Stimulated activated CD8-positive, alpha-beta memory T cell treated with anti-CD3 and anti-CD28 coated beads, Interleukin-15, amount 100 ng/mL, for 48 hours (primary cell): Measurements from ENCODE around the gene HYAL2.

Source experiments
- DNase-seq, 2 donors: peaks; one replicate each; pipeline ENCODE4 v3.0.0-alpha.2; 2020; ENCODE audit warnings: low read depth in 2 of 2

Gene HYAL2

DNA sequence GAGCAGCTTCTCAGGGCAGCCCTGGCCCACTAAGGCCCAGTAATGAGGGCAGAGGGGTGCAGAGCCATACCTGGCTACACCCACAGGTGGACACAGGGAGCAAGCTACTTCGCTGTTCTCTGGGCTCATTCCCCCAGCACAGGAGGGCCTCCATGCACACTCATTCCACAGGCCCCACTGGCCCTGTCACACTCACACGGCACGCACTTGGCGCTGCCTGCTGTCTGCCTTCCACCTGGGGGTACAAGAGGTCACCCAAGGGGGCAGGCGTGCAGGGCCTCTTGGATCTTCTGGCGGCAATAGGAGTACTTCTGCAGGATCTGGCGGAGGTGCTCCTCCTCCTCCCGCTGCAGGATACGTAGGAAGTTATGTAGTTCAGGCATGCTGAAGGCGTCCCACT, 7.8 kb upstream of the HYAL2 start:
- no peak for DNase-seq

DNA sequence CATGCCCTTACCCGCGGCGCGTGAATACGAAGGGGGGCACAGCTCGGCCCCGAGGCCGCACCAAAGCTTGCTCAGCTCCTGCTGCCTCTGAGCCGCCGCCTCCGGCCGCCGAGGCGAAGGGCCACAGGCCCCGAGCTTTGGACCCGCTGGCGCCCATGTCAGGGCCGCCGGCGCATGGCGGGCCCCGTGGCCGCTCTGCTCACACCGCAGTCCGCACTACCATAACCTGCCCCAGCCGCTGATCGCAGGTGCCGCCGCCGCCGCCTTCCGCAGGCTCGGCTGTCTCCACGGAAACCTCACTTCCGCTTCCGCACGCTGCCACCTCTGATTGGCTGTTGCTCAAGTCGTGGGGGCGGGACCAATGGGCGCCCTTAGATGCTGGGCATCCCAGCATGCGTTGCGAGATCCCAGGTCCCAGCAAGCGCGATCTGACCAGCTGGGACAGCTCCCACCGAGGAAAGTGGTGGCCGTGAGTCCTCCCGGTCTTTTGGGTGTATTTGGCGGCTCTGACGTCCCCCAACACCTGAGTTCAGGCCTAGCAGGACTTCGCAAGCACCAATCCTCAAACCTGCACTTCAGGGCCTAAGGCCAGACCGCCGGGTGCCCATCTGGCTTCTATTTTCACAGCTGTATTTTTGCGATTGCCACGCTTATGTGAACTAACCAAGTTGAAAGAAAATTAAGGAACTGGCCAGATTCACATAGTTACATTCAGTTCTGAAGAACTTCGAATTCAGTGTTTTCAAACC, 5.6 kb upstream of the HYAL2 start, which contains the start of gene TUSC2:
Gene TUSC2, minus strand, starts transcription at position 281 of the 749 bp plus-strand sequence. Its CDS starts 124 bp downstream, at position 157.
- DNase-seq, result peak; percentile 92

DNA sequence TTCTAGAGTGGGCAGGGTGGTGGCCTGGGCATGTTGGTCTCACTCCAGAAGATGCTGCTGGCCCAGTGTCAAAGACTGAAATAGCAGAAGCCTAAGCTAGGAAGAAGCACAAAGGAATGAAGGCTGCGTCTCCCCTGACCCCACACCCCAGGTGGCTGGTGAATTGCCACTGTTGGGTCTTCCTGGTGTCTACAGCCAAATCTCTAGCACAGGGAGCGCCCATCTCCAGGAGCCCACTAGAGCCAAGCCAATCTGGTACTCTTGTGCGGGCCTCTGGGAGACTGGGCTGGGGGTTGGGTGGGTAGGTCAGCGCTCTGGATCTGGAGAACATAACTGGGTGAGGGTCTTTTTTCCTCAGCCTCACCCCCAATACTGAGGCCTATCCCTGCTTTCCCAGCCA, 4.6 kb upstream of the HYAL2 start:
- no peak for DNase-seq

DNA sequence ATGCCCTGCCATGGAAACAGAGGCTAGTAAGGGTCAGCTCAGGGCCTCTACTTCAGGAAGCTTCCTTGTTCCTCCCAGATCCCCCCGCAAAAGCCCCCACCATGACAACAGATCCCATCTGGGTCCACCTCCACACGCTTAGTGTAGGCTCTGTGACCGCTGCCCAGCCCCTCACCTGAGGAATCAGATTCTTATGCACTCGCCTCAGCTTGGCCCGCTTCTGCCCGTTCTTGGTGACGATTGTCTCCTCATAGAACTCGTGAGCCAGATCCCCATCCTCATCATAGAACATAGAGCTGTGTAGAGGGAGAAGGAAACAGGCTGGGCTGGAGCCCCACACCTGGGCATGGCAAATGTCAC, 3.6 kb upstream of the HYAL2 start:
- DNase-seq, result no peak

DNA sequence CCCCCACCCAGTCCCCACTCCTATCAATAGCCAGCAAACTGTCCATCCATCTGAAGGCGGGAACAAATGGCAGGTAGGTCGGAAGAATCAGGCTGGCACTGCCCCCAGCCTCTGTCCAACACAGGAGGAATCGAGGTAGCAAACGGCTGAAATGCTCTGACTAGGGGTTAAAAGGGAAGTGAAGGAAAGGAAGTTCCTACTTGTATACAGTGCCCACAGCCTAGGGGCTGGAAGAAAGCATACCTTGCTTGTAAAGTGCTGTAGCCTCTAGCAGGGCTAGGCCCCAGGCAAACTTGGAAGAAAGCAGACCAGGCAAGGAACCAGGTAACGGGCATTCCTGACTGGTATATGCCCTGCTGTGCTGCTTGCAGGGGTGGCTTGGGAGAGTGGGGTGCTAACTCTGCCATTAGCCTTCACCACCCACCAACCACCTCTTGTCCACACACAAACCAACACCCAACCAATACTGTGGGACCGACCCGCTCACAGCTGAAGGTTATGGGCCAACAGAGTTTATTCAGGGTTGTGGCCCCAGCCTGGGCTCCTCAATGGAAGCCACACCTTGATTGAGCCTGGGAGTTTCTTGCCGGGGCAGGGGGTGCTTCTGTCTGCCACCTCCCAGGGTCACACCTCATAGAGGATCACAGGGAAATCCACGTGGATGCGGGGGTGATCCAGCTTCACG, 3.1 kb upstream of the HYAL2 start:
- DNase-seq, result no peak

DNA sequence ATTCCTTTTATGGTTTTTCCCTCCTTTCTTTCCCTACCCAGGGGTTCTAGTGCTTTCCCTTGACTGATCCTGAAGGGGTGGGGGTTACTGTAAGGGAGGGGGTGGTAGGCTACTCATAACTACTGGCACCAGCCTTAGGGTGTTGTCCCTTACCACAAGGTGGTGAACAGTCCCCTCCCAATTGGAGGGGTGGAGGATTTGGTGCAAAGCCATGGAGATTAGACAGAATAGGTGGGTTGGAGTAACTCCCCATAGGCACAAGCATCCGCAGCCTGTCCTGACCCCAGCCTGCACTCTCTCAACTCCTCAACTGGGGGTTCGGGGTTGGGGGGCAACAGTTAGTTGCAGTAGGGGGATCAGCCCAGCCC, 2.6 kb upstream of the HYAL2 start:
- DNase-seq, result no peak

DNA sequence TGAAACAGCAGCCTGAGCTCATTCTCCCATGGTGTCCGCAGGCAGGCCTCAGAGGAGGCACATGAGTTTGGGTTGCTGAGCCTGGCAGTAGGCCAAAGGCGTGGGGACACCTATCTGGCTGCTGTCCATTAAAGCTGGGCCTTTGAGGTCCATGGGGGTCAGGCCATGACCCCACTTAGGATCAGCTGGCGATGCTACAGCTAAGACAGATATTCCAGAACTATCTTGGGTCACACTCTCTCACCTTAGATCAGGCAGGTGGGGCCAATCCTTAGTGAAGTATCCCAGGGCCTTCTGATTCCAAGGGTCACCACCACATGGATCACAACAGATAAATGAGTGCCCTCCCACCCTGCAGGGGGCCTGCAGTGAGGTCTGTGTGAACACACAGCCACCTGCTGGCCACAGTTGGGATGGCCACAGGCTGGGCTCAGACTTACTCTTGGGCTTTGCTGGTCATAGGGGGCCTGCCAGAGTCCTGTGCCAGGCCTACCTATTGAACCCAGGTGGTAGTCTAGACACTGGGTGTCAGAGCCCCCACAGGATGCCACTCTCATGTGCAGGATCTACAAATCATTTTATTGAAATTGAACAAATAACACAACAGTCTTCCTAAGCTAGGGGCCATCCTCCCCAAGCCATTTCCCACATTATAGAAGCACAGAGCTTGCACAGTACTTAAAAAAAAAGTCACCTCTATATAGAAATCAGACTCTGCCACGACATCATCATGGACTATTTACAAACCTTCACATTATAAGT, 2.0 kb upstream of the HYAL2 start:
- DNase-seq, result peak; percentile 47 to 53

DNA sequence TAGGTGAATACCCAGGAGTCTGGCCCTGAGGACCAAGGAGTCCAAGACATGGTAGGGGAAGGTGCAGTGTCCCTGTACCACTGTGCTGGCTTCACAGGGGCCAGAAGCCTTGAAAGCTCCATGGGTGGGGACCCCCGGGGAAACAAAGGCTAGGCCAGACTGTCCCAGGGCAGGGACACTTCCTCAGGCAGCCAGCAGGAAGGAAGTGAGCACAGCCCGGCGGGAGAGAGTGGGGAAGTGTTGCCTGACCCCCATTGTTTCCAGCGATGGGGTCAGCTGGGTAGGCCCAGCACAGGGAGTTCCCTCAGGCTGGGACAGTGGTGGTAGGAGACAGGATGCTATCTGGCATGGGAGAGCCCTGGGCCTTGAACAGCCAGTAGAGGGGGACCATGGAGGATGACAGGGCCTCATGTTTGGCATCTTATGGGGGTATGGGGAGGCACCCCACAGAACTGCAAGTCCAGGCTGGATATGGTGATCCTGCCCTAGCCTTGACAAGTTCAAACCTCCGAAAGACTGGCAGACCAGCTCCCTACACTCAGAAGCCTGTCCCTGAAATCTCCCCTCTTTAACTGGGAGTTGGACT, 1.2 kb upstream of the HYAL2 start:
- DNase-seq, result no peak

DNA sequence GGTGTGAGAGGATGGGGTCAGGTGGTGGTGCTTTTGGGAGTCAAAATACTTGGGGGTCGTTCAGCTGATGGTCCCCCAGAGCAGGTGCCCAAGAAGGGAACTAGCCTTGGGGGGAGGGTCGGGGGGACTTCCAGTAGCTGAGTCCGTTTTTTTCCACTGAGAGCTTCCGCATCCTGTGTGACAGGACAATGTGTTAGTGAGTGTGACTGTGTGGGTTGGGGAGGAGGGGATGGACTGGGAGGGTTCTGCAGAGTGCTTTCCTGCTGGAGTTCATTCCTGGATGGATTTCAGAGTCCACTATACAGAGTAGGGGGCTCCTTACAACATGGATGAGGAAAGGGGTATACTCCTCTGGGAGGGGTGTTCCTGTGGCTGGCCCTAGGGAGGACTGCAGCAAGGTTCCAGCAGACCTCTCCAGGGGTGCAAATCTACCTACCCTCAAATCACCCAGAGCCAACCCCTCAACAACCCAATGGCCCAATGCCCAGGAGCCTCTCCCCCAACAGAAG, 601 bp upstream of the HYAL2 start:
- no peak for DNase-seq

DNA sequence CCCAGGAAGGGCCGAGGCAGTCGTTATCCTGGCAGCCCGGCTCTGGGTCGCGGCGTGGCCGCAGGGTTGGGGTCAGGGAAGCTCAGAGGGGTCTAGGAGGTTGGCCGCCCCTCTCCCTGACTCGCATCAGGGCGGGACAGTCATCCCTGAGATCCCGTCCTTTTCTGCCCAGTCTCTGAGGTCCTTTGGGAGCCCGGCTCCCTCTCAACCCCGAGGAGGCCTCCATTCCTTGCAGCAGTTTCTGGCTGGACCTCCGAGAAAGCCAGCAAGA, 495 bp downstream of the HYAL2 start:
- no peak for DNase-seq

DNA sequence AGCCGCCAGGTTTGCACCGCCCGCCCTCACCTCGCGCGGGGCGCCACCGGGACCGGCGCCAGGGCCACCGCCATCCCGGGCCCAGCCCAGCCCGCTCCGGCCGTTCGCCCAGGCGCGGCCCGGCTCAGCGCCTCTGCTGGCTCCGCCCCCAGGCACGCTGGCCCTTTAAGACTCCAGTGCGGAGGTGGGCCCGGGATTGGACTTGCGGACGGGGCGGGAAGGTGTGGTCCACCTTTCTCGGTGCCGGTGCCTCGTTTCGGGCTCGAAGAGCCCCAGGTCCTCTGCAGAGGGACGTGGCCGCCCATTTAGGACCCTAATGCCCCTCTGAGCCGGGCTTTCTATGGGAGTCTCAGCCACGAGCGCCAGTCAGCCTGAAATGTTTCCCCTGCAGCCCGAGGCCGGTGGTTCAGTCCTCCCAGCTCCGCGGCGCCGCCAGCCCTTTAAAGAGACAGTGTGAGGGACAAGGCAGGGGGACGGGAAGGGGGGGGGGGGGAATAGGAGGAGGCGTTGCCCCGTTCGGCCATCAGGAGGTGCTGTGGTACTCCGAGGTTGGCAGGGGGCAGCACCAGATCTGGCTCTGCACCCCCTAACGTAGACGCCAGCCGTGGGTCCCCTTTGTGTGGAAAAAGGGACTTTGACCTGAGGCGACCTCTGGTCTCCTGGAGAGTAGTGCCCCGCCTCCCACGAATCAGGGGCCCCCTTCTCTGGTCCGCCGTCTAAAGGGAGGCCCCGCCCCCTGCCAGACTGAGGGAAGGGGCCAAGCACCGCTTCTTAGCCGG, 1.0 kb downstream of the HYAL2 start:
- DNase-seq, result peak; percentile 73

DNA sequence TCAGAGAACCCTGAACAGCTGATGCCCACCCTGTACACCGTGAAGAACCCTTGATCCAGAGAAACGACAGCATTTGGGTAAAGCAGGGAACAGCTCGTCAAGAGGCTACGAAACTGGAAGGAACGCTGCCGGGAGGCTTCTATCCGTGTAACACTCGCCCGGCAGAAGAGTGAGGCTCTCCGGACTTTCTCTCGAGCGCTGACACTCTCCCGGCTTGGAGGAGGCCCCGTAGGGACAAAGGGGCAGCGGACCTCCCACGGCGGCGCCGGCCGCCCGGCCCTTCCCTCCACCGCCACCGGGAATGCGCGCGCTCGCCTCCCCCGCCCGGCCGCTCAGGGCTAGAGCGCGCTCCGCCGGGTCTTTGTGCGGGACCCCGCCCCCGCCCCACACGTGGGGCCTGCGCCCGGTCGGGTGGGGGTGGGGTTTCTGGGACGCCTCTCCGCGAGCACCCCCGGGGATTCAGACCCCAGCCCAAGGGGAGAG, 1.7 kb downstream of the HYAL2 start:
- peak; percentile 44 to 45 for DNase-seq

DNA sequence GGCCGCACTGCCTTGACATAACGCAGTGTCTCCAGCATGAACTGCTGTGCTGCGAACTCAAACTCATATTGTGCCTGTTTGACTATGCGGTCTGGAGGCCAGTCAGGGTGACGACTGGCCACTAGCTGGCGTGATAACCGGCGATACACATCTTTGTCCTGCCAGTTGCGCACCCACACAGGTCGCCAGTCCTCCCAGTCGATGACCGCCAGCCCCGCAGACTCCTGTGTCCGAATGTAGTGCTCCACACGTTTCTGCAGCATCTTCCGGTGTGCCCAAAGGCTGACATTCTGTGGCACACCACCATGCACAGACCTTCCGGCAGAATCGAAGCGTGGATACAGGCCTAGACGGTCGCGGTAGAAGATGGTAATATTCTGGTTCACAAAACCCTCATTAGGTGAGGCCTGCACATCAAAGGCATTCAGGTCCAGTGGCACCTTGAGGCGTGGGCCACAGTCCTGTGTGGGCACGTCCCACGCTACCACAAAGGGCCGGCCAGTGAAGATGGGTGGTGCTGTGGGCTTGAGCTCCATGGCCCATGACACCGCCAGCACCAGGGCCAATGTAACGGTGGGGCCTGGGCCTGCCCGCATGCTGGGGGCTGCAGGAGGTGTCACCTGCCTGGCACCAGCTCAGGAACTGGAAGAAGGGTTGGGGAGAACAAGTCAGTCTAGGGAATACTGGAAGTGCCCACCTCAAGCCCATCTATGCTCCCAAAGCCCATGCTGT, 2.5 kb downstream of the HYAL2 start:
- no peak for DNase-seq

DNA sequence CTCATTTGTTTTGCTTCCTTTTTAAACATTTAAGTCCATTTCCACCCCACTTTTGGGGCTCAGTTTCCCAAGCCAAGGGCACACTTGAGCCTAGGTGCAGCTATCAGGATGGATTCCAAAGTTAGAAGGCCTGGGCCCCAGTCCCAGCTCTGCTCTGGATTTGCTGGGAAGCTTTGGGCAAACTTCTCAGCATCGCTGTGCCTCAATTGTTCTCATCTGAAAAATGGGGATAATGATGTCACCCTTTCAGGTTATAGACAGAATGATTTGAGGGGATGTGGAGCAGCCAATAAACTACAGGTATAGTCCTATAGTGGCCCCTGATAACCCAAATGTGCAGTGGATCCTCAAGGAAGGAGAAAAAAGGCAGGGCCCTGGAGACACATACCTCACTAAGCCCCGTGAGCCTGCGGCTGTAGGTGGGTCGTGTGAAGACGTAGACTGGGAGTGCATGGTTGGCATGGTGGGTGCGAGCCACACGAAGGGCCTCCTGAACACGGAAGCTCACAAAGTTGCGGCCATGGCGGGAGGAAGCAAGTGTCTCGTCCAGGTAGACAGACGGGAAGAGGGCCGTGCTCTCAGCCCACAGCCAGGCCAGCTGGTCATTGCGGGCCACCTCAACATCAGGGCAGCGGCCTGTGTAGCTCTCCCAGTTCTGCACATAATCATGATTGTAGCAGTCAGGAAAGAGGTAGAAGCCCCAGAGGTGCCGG, 3.2 kb downstream of the HYAL2 start:
- DNase-seq, result no peak

DNA sequence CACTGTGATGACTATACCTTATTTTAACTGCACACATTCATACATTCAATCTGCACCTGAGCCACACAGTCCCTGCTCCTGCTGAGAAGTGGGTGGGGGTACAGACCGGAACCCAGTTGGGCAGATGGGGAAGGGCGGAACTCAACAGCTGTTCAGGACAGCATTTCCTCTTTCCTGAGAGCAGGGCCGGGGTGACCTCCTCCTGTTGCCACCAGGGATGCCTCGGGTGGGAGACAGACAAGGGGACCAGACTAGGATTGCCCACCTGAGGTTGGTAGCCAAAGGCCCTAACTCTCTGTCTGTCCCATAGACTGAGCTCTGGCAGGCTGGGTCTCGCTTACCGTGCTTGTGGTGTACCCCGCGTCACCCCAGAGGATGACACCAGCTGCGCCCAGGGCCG, 3.9 kb downstream of the HYAL2 start:
- DNase-seq, result no peak

DNA sequence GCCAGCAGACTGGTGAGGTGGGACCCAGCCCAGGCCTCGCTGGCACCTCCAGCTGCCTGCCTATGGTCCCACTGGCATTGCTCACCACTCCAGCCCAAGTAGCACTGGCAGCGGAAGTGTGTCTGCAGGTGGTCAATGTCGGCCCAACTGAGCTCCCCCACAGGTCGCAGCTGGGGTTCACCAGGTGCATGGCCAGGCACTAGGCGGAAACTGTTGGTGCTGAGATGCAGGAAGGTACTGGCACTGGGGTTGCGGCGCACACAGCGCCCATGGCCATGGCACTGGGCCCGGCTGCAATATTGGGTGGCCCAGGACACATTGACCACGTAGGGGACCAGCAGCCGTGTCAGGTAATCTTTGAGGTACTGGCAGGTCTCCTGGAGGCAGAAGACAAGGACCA, 4.4 kb downstream of the HYAL2 start:
- DNase-seq, result no peak

DNA sequence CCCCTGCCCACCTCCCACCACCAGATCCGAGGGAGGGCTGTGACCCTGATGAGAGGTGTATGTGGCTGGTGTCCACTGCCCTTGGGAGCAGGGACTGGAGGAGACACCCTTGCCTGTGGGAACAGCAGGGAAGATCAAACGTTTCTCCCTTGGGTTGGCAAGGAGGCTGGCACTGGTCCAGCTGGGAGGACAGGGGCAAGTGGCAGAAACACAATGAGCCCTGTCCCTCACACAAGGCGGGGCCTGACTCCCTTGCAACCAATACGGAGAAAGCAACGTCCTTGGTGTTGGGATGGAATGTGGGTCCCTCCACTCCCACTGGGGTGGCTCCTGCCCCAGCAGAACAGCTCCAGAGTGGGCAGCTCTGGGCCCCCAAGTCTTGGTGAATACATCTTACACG, 5.2 kb downstream of the HYAL2 start:
- DNase-seq, result no peak

DNA sequence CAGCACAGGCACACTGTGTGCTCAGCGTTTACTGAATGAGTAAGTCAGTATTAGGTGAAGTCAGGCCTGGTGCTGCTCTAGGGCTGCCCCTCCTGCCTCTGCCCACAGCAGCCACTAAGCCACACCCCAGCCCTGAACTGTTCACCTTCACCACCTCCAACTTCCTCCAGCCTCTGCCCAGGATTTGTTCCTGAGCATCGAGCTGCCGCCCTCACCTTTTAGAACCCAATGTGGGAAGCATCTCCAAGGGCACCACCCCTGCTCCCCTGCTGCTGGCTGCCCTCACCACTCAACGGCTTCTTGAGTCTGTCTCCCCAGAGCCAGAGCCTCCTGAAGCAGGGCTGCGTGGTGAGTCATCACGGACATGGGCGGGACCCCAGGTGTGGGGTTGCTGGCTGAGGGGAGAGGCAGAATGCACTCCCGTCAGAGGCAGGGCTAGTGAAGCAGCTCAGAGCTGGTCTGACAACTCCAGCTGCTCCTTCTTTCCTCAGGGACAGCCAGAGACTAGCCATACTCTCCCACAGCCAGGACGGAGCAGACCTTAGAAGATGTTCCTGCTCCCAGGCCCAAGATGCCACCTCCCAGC, 5.8 kb downstream of the HYAL2 start:
- DNase-seq, result peak; percentile 56

DNA sequence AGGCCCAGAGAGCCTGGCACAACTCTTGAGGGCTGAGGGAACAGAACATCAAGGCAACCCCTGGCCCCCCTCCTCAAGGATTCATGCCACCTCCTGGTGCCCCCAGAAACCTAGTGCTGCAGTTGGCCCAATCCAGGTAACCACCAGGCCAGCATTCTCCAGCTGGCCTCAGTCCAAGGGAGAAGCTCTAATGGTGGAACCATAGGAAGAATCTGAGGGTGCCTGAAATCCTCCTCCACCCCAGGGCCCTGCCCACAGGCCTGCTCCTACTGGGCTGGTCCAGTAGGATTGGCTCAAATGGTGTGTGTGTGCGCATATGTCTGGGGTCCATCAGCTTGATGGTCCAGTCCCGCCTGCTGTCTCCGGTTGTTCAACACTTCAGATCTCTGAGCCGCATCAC, 7.7 kb downstream of the HYAL2 start:
- no peak for DNase-seq

DNA sequence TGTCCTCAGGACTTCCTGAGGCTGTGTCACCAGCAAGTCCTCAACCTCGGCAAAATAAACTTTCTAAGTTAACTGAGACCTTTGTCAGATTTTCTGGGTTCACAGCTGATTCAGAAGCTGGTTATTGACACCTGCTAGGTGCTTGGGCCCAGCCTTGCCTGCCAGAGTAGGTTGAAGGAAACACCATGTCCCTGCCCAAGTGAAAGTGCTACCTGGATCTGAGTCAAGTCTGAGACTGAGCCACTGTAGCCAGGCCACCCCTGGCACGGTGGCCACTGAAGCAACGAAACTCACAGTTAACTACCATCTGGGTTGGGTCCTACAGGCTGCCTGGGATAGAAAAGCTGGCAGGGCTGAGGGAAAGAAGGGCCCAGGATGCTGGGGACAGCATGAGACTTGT, 8.2 kb downstream of the HYAL2 start:
- DNase-seq, result no peak
